Ammon's horn (tissue), 1 donor: ENCODE data around the gene C1QTNF7.

Experiments used
- DNase-seq: peaks from one replicate; pipeline ENCODE4 v3.0.0-alpha.2; 2016; ENCODE audit warnings: low spot score

C1QTNF7 gene

DNA sequence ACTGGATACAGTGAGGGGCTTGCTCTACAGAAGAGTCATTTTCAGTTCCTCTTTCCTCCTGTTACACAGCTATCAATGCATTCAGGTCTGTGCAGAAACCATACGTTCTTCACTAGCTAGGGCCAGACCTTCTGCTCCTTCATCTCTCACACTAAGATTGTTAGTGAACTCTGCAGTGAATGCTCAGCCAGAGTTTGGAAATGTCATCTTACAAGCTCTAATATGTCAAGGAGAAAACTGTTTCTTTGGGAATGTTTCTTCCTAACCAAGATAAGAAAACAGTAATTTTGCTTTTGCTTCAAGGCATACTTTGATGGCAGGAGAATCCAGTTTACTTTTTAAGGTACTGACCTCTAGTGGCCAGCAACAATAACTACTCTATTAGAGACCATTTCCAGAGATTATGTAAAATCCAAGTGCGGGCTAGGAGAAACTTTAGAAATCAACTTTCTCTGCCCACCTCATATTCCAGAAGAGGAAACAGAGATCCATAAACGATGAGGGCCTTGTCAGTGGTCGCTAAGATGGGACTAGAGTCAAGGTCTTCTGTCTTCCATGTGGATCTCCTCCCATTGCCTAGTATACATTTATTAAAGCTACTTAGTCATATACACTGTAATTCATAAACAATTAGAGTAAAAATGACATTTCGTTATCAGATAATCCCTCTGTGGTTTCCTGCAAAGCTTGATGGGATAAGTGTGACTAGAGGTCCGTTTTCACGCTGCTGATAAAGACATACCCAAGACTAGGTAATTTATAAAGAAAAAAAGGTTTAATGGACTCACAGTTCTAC lies 29.8 kb downstream of the C1QTNF7 start:
- DNase-seq = peak; percentile 69

DNA sequence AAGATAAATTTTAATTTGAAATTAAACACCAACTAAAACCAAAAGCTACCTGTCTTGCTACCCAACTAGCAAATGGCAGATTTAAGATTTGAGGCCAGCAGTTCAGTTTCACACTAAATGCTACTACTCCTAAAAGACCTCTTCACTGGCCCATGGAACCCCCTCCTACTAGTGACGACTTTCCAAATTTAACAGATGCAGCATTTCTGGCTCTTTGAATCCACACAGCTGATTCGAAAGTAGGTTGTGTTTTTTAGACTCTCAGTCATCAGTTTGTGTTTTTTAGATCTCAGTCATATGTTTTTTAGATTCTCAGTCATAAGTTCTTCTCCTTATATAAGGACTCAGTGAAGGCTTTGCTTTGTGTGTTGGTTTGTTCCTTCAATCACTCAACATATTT lies 30.8 kb downstream of the C1QTNF7 start:
- no peak for DNase-seq

- DNase-seq = no peak
Observed at GRCh38 chr4:15459706-15460105, 31.9 kb downstream of the C1QTNF7 start.

DNA sequence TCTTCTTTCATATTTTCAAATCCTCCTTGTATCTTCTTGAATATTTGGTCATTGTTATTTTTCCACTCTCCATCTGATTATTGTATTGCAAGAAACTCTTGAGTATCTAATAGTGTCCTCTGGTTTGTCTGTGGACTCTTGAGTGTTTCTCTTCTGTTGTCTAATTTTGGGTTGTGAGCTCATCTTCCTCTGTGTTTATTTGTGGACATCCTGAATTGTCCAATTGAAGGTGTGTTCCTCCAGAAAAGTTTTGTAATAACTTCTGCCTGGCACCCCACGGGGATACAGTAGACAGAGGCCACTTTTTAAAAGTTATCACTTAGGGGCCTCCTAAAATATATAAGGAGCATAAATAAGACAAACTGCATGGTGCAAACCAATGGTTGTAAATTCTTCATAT lies 38.8 kb downstream of the C1QTNF7 start:
- DNase-seq = no peak

GRCh38 chr4:15469402-15470127 lies 41.7 kb downstream of the C1QTNF7 start, which contains the start of gene CC2D2A:
TSS of gene CC2D2A (plus strand) at chr4:15469882. CDS start at chr4:15475933, 6,051 bp downstream.
- peak; percentile 58 for DNase-seq

DNA sequence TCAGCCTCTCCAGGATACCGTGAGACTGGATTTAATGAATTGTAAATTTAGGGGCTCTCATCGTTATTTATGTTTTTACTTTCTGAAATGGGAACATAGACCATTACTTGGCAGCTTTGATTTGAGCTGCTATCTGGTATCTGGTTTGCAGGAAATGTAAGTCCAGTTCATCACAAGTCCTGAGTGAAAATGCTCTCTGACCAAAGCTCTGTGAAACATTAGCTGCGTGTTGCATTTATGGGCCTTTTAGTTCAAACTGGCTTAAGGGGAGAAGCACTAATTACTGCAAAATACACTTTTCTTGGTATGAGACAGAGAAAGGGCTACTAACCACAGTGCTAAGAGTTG lies 42.3 kb downstream of the C1QTNF7 start:
- DNase-seq = no peak

DNA sequence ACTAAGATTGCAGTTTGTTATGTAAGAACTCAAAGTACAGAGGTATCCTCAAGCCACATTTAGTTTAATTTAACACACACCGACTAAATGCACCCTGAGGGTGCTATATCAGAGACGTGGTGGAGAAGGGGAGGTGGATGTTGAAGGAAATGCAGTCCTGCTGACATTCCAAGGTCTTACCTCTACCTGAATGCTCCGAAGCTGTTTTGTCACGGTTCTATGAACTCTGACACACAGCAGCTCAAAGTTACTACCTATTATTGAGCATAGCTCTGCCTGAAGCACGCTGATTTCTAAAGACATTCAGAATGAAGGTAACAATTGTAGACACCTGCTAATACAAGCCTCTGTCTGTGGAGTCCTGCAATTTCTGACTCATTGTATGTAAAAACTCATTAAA lies 48.6 kb downstream of the C1QTNF7 start:
- no peak for DNase-seq

GRCh38 chr4:15478724-15479088 lies 50.9 kb downstream of the C1QTNF7 start:
- DNase-seq = no peak

DNA sequence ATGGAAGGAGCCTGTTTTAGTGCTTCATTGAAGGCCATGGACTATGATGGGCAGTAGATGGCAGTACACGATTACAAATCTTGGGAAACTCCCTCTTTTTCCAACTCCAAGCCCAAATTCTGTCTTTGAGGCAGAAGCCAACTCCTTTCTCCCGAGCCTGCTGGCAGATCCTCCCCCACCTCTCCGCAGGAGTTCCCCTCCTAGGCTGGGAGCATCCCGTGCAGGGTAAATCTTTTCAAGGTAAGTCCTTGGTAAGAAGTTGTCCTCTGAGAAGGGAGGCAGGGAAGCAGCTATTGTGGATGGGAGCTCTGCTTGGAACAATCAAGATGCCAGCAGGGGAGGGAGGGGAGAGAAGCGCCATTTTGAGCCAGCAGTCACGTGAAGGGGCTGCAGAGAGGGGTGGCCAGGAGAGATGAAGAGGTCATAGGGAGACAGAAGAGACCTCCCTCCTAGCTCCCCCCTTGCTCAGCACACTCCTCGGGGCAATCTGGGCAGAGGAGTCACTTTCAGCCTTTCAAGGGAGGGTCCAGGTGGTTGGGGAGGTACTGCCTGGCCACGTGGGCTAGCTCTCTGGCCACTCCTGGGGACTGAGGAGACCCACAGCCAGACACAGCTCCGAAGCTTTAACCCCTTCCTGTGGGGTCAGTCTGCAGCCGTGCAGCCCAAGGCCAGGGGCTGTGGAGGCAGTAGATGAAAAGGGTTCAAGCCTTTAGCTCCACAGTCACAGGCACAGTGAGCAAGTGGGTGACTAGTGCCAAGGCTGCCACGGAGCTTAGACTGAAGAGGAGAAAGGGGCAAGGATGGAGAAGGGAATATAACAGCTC lies 51.5 kb downstream of the C1QTNF7 start:
- DNase-seq = peak; percentile 91

- DNase-seq = no peak
Observed at GRCh38 chr4:15479913-15480185, 52.0 kb downstream of the C1QTNF7 start.

GRCh38 chr4:15481961-15482745 lies 54.3 kb downstream of the C1QTNF7 start:
- DNase-seq = no peak

GRCh38 chr4:15482842-15483241 lies 55.0 kb downstream of the C1QTNF7 start:
- DNase-seq = no peak

- no peak for DNase-seq
Observed at GRCh38 chr4:15488136-15488535, 60.3 kb downstream of the C1QTNF7 start.

DNA sequence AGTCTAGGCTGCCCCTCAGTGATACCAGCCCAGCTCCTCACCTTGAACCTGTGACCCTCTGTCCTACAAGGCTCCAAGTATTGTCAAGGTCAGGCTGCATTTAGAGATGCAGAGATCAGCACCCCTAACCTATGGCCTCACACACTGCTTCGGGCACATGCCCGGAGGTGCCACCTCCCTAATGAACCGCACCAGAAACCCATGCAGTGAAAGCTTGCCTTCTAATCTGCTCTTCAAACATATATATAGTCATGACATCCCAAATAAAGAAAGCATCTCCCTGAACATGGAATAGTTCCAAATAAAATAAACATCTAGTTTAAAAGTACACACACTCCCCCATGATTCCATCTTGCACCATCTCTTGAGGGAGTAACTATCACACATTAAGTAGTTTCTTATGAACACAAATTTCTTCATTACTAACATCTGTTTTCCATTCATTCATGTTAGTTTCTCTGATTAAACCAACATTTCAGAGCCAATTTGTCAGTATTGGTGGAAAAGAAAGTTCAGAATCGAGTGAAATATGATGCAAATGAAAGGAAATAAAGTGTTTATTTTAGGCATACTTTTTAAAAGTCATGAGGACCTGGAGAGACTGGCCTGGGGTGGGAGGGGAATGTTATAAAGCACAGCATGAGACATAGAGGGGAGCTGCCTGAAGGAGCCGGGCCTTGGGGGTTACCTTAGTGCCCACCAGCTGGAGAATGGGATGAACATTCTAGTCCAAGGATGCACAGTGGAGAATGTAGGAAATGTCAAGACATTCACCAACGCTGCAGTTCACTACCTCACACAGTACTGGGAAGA lies 61.0 kb downstream of the C1QTNF7 start:
- no peak for DNase-seq

- DNase-seq = no peak
Observed at GRCh38 chr4:15489551-15489950, 61.7 kb downstream of the C1QTNF7 start.

- DNase-seq = peak; percentile 32
Observed at GRCh38 chr4:15493411-15493810, 65.6 kb downstream of the C1QTNF7 start.

DNA sequence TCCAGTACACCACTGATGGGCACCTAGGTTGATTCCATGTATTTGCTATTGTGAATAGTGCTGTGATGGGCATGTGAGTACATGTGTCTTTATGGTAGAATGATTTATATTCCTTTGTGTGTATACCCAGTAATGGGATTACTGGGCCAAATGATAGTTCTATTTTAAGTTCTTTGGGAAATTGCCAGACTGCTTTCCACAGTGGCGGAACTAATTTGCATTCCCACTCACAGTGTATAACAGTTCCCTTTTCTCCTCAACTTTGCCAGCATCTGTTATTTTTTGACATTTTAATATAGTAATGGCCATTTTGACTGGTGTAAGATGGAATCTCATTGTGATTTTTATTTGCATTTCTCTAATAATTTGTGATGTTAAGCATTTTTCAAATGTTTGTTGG lies 67.8 kb downstream of the C1QTNF7 start:
- DNase-seq = no peak
